MV-4-11 (cell line): ENCODE results near the gene SIAH1.
"Not testable (repeated sequence)": the region's sequence is repeated elsewhere in the genome, so short reads cannot be mapped to it uniquely, and the experiment has no call there.

Source experiments
- DNase-seq: peaks from one replicate; lab custom pipeline; 2025; lab: John Stamatoyannopoulos, UW

Gene SIAH1

GRCh38 chr16:48385253-48386150, at the start of gene SIAH1:
Gene SIAH1 (minus strand): TSS chr16:48385413. CDS start chr16:48362428, 22,985 bp downstream.
- peak; percentile 54 for DNase-seq

GRCh38 chr16:48434653-48435317, 49.6 kb upstream of the SIAH1 start:
- peak; percentile 60 for DNase-seq

GRCh38 chr16:48433850-48434530, 48.8 kb upstream of the SIAH1 start:
- DNase-seq, result peak; percentile 52

GRCh38 chr16:48433116-48433849, 48.1 kb upstream of the SIAH1 start:
- DNase-seq, result no peak

- peak; percentile 80 for DNase-seq
Observed at GRCh38 chr16:48432136-48432535, 46.9 kb upstream of the SIAH1 start.

- DNase-seq, result no peak
Observed at GRCh38 chr16:48430890-48431289, 45.7 kb upstream of the SIAH1 start.

GRCh38 chr16:48426244-48427141, 41.3 kb upstream of the SIAH1 start:
- no peak for DNase-seq

- no peak for DNase-seq
Observed at GRCh38 chr16:48422537-48422936, 37.3 kb upstream of the SIAH1 start.

- no peak for DNase-seq
Observed at GRCh38 chr16:48421741-48422140, 36.5 kb upstream of the SIAH1 start.

- DNase-seq, result no peak
Observed at GRCh38 chr16:48420437-48420836, 35.2 kb upstream of the SIAH1 start.

GRCh38 chr16:48416617-48417016, 31.4 kb upstream of the SIAH1 start:
- DNase-seq, result not testable (repeated sequence)

GRCh38 chr16:48413272-48413671, 28.1 kb upstream of the SIAH1 start:
- DNase-seq, result no peak

- DNase-seq, result peak; percentile 79
Observed at GRCh38 chr16:48409839-48410632, 24.8 kb upstream of the SIAH1 start.

- DNase-seq, result peak; percentile 63
Observed at GRCh38 chr16:48408688-48409087, 23.5 kb upstream of the SIAH1 start.

GRCh38 chr16:48405907-48406306, 20.7 kb upstream of the SIAH1 start:
- DNase-seq, result no peak

GRCh38 chr16:48405153-48405552, 19.9 kb upstream of the SIAH1 start:
- no peak for DNase-seq

- DNase-seq, result not testable (repeated sequence)
Observed at GRCh38 chr16:48402547-48402946, 17.3 kb upstream of the SIAH1 start.

- peak; percentile 74 for DNase-seq
Observed at GRCh38 chr16:48395375-48395774, 10.2 kb upstream of the SIAH1 start.

- no peak for DNase-seq
Observed at GRCh38 chr16:48394355-48394703, 9.1 kb upstream of the SIAH1 start.
